HEK293 (cell line): Measurements from ENCODE around the gene LZIC.

Experiments
- ATF2 ChIP-seq: fragments of 450-650 bp; formaldehyde crosslinking; IDR thresholded peaks from 2 replicates; pipeline ENCODE4 v1.5.1; 2016; ENCODE audit warnings: missing biosample characterization, missing genetic modification characterization, low read depth
- CTCF ChIP-seq: fragments of 450-650 bp; formaldehyde crosslinking; IDR thresholded peaks from 2 replicates; pipeline ENCODE4 v1.5.1; 2016; ENCODE audit warnings: missing biosample characterization, missing genetic modification characterization
- KLF1 ChIP-seq: fragments of 450-650 bp; formaldehyde crosslinking; IDR thresholded peaks from 2 replicates; pipeline ENCODE4 v1.5.1; 2016; ENCODE audit warnings: missing biosample characterization, missing genetic modification characterization
- MZF1 ChIP-seq: fragments of 450-650 bp; formaldehyde crosslinking; IDR thresholded peaks from 2 replicates; pipeline ENCODE4 v1.5.1; 2017; ENCODE audit warnings: missing biosample characterization, missing genetic modification characterization, borderline replicate concordance
- PRDM10 ChIP-seq: fragments of 450-650 bp; formaldehyde crosslinking; IDR thresholded peaks from 2 replicates; pipeline ENCODE4 v1.5.1; 2016; ENCODE audit warnings: missing biosample characterization, missing genetic modification characterization
- SP2 ChIP-seq: fragments of 450-650 bp; formaldehyde crosslinking; IDR thresholded peaks from 2 replicates; pipeline ENCODE4 v1.5.1; 2016; ENCODE audit warnings: missing biosample characterization, missing genetic modification characterization
- TRIM28 ChIP-seq: IDR thresholded peaks from 2 replicates; pipeline ENCODE4 v1.6.1; 2011; ENCODE audit warnings: low read length, control low read depth, borderline replicate concordance
- YY1 ChIP-seq: fragments of 450-650 bp; formaldehyde crosslinking; IDR thresholded peaks from 2 replicates; pipeline ENCODE4 v1.5.1; 2018; ENCODE audit warnings: missing biosample characterization, missing genetic modification characterization
- ZNF24 ChIP-seq: fragments of 450-650 bp; formaldehyde crosslinking; IDR thresholded peaks from 2 replicates; pipeline ENCODE4 v1.5.1; 2016; ENCODE audit warnings: missing biosample characterization, missing genetic modification characterization
- ZNF510 ChIP-seq: fragments of 450-650 bp; formaldehyde crosslinking; IDR thresholded peaks from 2 replicates; pipeline ENCODE4 v1.5.1; 2018; ENCODE audit warnings: mild to moderate bottlenecking, missing genetic modification characterization, missing biosample characterization; ENCODE audit not compliant: insufficient replicate concordance
- ZNF791 ChIP-seq: fragments of 450-650 bp; formaldehyde crosslinking; IDR thresholded peaks from 2 replicates; pipeline ENCODE4 v1.5.1; 2016; ENCODE audit warnings: missing biosample characterization, missing genetic modification characterization
- TF ChIP-seq, protein P1 (sequence below): fragments of 450-650 bp; formaldehyde crosslinking; IDR thresholded peaks from 2 replicates; pipeline ENCODE4 v1.5.1; 2016; ENCODE audit warnings: missing biosample characterization, missing genetic modification characterization, borderline replicate concordance
- TF ChIP-seq, protein P2 (sequence below): fragments of 450-650 bp; formaldehyde crosslinking; IDR thresholded peaks from 2 replicates; pipeline ENCODE4 v1.5.1; 2016; ENCODE audit warnings: missing biosample characterization, missing genetic modification characterization

DNA sequence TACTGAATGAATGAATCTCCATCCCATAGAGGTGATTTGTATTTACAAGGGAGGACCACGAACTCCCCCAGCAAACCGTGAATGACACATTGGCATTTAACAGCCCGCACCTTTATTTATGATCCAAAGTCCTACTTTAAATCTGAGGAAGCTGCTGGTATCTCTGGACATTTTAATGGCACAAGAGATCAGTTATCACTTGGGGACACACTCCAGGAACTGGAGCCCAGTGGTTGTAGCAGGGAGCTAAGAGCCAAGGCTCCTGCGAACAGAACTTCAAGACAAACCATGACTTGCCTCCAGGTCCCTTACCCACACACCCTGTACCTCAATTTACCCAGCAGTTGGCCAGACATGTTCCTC, 34.3 kb downstream of the LZIC start:
- TF ChIP-seq PRDM10 (tag by site-specific recombination) (no peak), CTCF (tag by site-specific recombination) (no peak), YY1 (tag by site-specific recombination) (no peak), MZF1 (tag by site-specific recombination) (no peak), ATF2 (tag by site-specific recombination) (no peak), ZNF791 (tag by site-specific recombination) (no peak), SP2 (no peak), ZNF24 (tag by site-specific recombination) (no peak), KLF1 (tag by site-specific recombination) (no peak), TRIM28 (no peak), ZNF510 (tag by site-specific recombination) (no peak)
- TF ChIP-seq, protein P1, sequence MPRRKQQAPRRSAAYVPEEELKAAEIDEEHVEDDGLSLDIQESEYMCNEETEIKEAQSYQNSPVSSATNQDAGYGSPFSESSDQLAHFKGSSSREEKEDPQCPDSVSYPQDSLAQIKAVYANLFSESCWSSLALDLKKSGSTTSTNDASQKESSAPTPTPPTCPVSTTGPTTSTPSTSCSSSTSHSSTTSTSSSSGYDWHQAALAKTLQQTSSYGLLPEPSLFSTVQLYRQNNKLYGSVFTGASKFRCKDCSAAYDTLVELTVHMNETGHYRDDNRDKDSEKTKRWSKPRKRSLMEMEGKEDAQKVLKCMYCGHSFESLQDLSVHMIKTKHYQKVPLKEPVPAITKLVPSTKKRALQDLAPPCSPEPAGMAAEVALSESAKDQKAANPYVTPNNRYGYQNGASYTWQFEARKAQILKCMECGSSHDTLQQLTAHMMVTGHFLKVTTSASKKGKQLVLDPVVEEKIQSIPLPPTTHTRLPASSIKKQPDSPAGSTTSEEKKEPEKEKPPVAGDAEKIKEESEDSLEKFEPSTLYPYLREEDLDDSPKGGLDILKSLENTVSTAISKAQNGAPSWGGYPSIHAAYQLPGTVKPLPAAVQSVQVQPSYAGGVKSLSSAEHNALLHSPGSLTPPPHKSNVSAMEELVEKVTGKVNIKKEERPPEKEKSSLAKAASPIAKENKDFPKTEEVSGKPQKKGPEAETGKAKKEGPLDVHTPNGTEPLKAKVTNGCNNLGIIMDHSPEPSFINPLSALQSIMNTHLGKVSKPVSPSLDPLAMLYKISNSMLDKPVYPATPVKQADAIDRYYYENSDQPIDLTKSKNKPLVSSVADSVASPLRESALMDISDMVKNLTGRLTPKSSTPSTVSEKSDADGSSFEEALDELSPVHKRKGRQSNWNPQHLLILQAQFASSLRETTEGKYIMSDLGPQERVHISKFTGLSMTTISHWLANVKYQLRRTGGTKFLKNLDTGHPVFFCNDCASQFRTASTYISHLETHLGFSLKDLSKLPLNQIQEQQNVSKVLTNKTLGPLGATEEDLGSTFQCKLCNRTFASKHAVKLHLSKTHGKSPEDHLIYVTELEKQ, result no peak
- TF ChIP-seq, protein P2, sequence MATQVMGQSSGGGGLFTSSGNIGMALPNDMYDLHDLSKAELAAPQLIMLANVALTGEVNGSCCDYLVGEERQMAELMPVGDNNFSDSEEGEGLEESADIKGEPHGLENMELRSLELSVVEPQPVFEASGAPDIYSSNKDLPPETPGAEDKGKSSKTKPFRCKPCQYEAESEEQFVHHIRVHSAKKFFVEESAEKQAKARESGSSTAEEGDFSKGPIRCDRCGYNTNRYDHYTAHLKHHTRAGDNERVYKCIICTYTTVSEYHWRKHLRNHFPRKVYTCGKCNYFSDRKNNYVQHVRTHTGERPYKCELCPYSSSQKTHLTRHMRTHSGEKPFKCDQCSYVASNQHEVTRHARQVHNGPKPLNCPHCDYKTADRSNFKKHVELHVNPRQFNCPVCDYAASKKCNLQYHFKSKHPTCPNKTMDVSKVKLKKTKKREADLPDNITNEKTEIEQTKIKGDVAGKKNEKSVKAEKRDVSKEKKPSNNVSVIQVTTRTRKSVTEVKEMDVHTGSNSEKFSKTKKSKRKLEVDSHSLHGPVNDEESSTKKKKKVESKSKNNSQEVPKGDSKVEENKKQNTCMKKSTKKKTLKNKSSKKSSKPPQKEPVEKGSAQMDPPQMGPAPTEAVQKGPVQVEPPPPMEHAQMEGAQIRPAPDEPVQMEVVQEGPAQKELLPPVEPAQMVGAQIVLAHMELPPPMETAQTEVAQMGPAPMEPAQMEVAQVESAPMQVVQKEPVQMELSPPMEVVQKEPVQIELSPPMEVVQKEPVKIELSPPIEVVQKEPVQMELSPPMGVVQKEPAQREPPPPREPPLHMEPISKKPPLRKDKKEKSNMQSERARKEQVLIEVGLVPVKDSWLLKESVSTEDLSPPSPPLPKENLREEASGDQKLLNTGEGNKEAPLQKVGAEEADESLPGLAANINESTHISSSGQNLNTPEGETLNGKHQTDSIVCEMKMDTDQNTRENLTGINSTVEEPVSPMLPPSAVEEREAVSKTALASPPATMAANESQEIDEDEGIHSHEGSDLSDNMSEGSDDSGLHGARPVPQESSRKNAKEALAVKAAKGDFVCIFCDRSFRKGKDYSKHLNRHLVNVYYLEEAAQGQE (tag by site-specific recombination), result no peak
